ENCODE measurements around the gene TRMU.

TRMU gene

GRCh38 chr22:46350646-46351045, 15.1 kb downstream of the TRMU start:
- TF ChIP-seq TCF4 (CRISPR knock-in tag; IDR thresholded peaks at IDR 0.05; ENCODE audit: borderline replicate concordance) (no peak), CSRNP3 (CRISPR knock-in tag; IDR thresholded peaks at IDR 0.05) (no peak), RARB (CRISPR knock-in tag; IDR thresholded peaks at IDR 0.05) (no peak), ISL1 (CRISPR knock-in tag; IDR thresholded peaks at IDR 0.05) (no peak), OSR1 (CRISPR knock-in tag; IDR thresholded peaks at IDR 0.05) (no peak), TOX (CRISPR knock-in tag; IDR thresholded peaks at IDR 0.05; ENCODE audit: borderline replicate concordance) (no peak), ZFP3 (CRISPR knock-in tag; IDR thresholded peaks at IDR 0.05) (no peak)
- no peak for ATAC-seq

GRCh38 chr22:46351131-46351735, 15.7 kb downstream of the TRMU start:
- no peak for TF ChIP-seq ARNTL (CRISPR knock-in tag; IDR thresholded peaks at IDR 0.05; ENCODE audit: borderline replicate concordance, low read depth)
- no peak for TF ChIP-seq CSDC2 (CRISPR knock-in tag; IDR thresholded peaks at IDR 0.05)
- TF ChIP-seq ZFP3 (CRISPR knock-in tag; IDR thresholded peaks at IDR 0.05), result no peak
- no peak for ATAC-seq

GRCh38 chr22:46351767-46352166, 16.3 kb downstream of the TRMU start:
- TF ChIP-seq ZFP30 (CRISPR knock-in tag; IDR thresholded peaks at IDR 0.05) (no peak), POU6F1 (CRISPR knock-in tag; IDR thresholded peaks at IDR 0.05; ENCODE audit: borderline replicate concordance, low read depth) (no peak), TOX (CRISPR knock-in tag; IDR thresholded peaks at IDR 0.05; ENCODE audit: borderline replicate concordance) (no peak), ISL1 (CRISPR knock-in tag; IDR thresholded peaks at IDR 0.05) (no peak), PATZ1 (CRISPR knock-in tag; IDR thresholded peaks at IDR 0.05; ENCODE audit: borderline replicate concordance) (no peak), TSHZ2 (CRISPR knock-in tag; IDR thresholded peaks at IDR 0.05) (no peak), TCF4 (CRISPR knock-in tag; IDR thresholded peaks at IDR 0.05; ENCODE audit: borderline replicate concordance) (no peak), ZC3H10 (CRISPR knock-in tag; IDR thresholded peaks at IDR 0.05) (no peak), CSRNP3 (CRISPR knock-in tag; IDR thresholded peaks at IDR 0.05) (no peak), ESRRG (CRISPR knock-in tag; IDR thresholded peaks at IDR 0.05) (no peak)
- ATAC-seq, result no peak

GRCh38 chr22:46352276-46352675, 16.8 kb downstream of the TRMU start:
- ATAC-seq, result no peak
- TF ChIP-seq ZNF565 (CRISPR knock-in tag; conservative IDR thresholded peaks at IDR 0.05; ENCODE audit: low read depth) (no peak), ISL1 (CRISPR knock-in tag; IDR thresholded peaks at IDR 0.05) (no peak), ZFP3 (CRISPR knock-in tag; IDR thresholded peaks at IDR 0.05) (no peak), CSDC2 (CRISPR knock-in tag; IDR thresholded peaks at IDR 0.05) (no peak), ESRRG (CRISPR knock-in tag; IDR thresholded peaks at IDR 0.05) (no peak)
